GM12878 (cell line): ENCODE data around the gene SMC3. TPM values are rescaled to one million over a fixed set of nuclear protein-coding genes. Genes with fewer than 3 reads are reported as not detected.

Source experiments
- ATAC-seq: fragments of 200-7000 bp; cut with Tn5 transposase; 3 replicates; pipeline ENCODE4 v1.9.1; 2020; ENCODE audit warnings: mild to moderate bottlenecking, moderate library complexity
- BruUV-seq: library from RNA; stranded (reverse); fragments of 400-500 nt; replicated peaks from 2 replicates; lab custom pipeline; 2021; lab: Mats Ljungman, UMichigan
- CTCF ChIA-PET: fragments of 300-600 bp; sonication (Branson Sonifier 250); formaldehyde crosslinking; extraction: SDS; loops from one replicate; lab custom pipeline; 2021; ENCODE audit warnings: inconsistent platforms; lab: Yijun Ruan, JAX
- POLR2A ChIA-PET: fragments of 350-600 bp; formaldehyde crosslinking; extraction: SDS; loops from one replicate; lab custom pipeline; 2021; ENCODE audit warnings: inconsistent platforms; lab: Charles Lee
- RAD21 ChIA-PET: fragments of 300-600 bp; sonication (Branson Sonifier 250); formaldehyde crosslinking; loops from one replicate; lab custom pipeline; 2023; ENCODE audit warnings: antibody characterized with exemption; ENCODE audit not compliant: unreplicated experiment; lab: Charles Lee
- SMC1A ChIA-PET: fragments of 300-600 bp; sonication (Branson Sonifier 250); formaldehyde crosslinking; loops from one replicate; lab custom pipeline; 2023; ENCODE audit not compliant: unreplicated experiment, uncharacterized antibody; lab: Charles Lee
- DNase-seq: peaks from one replicate; pipeline ENCODE4 v3.0.0-alpha.2; 2011; ENCODE audit warnings: low read depth, low spot score
- FAIRE-seq: peaks from 3 replicates; lab custom pipeline; 2011; peaks lifted over from hg19 to GRCh38; lab: Jason Lieb, UNC
- H2AFZ ChIP-seq: 2 replicates; pipeline ENCODE4 v1.6.0; 2011; ENCODE audit warnings: low read depth, low read length, control low read depth; ENCODE audit not compliant: control insufficient read depth
- H3K27ac ChIP-seq: 2 replicates; pipeline ENCODE4 v1.5.1; 2011; ENCODE audit warnings: control low read depth; ENCODE audit not compliant: control insufficient read depth, insufficient read depth
- H3K27me3 ChIP-seq, 2 experiments: replicated peaks in 1 of 2; 2 replicates each; pipeline versions ENCODE4 v1.6.0 to v1.6.1; 2011; ENCODE audit warnings: low read length in 1 of 2; ENCODE audit not compliant: control insufficient read depth in 2 of 2, insufficient read depth in 2 of 2
- H3K36me3 ChIP-seq, 2 experiments: 2 replicates each; pipeline ENCODE4 v1.5.1; 2011; ENCODE audit warnings: low read length in 1 of 2; ENCODE audit not compliant: control insufficient read depth in 2 of 2, insufficient read depth in 2 of 2
- H3K4me1 ChIP-seq: 2 replicates; pipeline ENCODE4 v1.6.1; 2011; ENCODE audit warnings: mild to moderate bottlenecking, low read length, moderate library complexity, mixed read lengths; ENCODE audit not compliant: control insufficient read depth, insufficient read depth
- H3K4me2 ChIP-seq: 2 replicates; pipeline ENCODE4 v1.6.0; 2011; ENCODE audit warnings: control low read depth; ENCODE audit not compliant: control insufficient read depth, insufficient read depth
- H3K4me3 ChIP-seq: fragments of 200-600 bp; sonication (generic); 2 replicates; pipeline ENCODE4 v1.5.1; 2016
- H3K79me2 ChIP-seq: 2 replicates; pipeline ENCODE4 v1.6.0; 2011; ENCODE audit warnings: low read length; ENCODE audit not compliant: control insufficient read depth, insufficient read depth
- H3K9ac ChIP-seq: 2 replicates; pipeline ENCODE4 v1.8.0; 2011; ENCODE audit warnings: low read length, control low read depth, mixed read lengths; ENCODE audit not compliant: control insufficient read depth, insufficient read depth
- H3K9me3 ChIP-seq: replicated peaks from 3 replicates; pipeline ENCODE4 v1.5.1; 2011; ENCODE audit warnings: mild to moderate bottlenecking, low read length; ENCODE audit not compliant: control insufficient read depth, insufficient read depth
- H4K20me1 ChIP-seq: 2 replicates; pipeline ENCODE4 v1.6.0; 2011; ENCODE audit not compliant: control insufficient read depth, insufficient read depth
- CEBPB ChIP-seq, 2 experiments: fragments of 150-350 bp in 1 of 2; IDR thresholded peaks; 2 replicates each; pipeline ENCODE4 v1.6.1; 2012 to 2014; ENCODE audit warnings: low read depth in 2 of 2, low read length in 2 of 2, borderline replicate concordance in 1 of 2, inconsistent platforms in 1 of 2
- EGR1 ChIP-seq, 2 experiments: IDR thresholded peaks; 1 replicate in 1 of 2; 2 replicates in 1 of 2; pipeline ENCODE4 v1.6.1; 2011 to 2012; ENCODE audit warnings: low read depth in 2 of 2, low read length in 2 of 2, borderline replicate concordance in 1 of 2, mild to moderate bottlenecking in 1 of 2, moderate library complexity in 1 of 2
- EP300 ChIP-seq, 2 experiments: fragments of 150-350 bp in 1 of 2; IDR thresholded peaks; 2 replicates each; pipeline ENCODE4 v1.6.1; 2011 to 2012; ENCODE audit warnings: low read depth in 2 of 2, low read length in 2 of 2, borderline replicate concordance in 1 of 2, improper control_type of control experiment in 1 of 2, inconsistent platforms in 1 of 2; ENCODE audit not compliant: control insufficient read depth in 1 of 2
- NR2C1 ChIP-seq: fragments of 450-650 bp; IDR thresholded peaks from 2 replicates; pipeline ENCODE4 v1.6.1; 2017; ENCODE audit warnings: antibody characterized with exemption, mild to moderate bottlenecking, moderate library complexity
- SKIL ChIP-seq: fragments of 450-650 bp; IDR thresholded peaks from 2 replicates; pipeline ENCODE4 v1.6.1; 2017; ENCODE audit warnings: mild to moderate bottlenecking, low read depth, inconsistent platforms; ENCODE audit not compliant: poor library complexity, severe bottlenecking
- SMAD1 ChIP-seq: fragments of 450-650 bp; IDR thresholded peaks from 2 replicates; pipeline ENCODE4 v1.6.1; 2018; ENCODE audit warnings: mild to moderate bottlenecking, low read depth; ENCODE audit not compliant: partially characterized antibody
- SMARCA5 ChIP-seq: fragments of 450-650 bp; IDR thresholded peaks from 2 replicates; pipeline ENCODE4 v1.6.1; 2017; ENCODE audit warnings: mild to moderate bottlenecking
- WRNIP1 ChIP-seq: IDR thresholded peaks from 2 replicates; pipeline ENCODE4 v1.6.1; 2011; ENCODE audit warnings: low read depth, low read length, improper control_type of control experiment, borderline replicate concordance
- ZBED1 ChIP-seq: IDR thresholded peaks from 2 replicates; pipeline ENCODE4 v1.6.1; 2016; ENCODE audit warnings: borderline replicate concordance
- ZNF207 ChIP-seq: fragments of 450-650 bp; IDR thresholded peaks from 2 replicates; pipeline ENCODE4 v1.6.1; 2014; ENCODE audit warnings: antibody characterized with exemption, mild to moderate bottlenecking, borderline replicate concordance
- ZNF274 ChIP-seq: IDR thresholded peaks from one replicate; pipeline ENCODE4 v1.8.0; 2011; ENCODE audit not compliant: insufficient read length, insufficient read depth
- WGBS: methylation state at CpG from one replicate; pipeline ENCODE4 v1.1.6; 2016; ENCODE audit warnings: low lambda C conversion rate; ENCODE audit not compliant: insufficient replicate concordance, insufficient coverage; ENCODE audit errors: missing lambda C conversion rate; 5-methylcytosine and 5-hydroxymethylcytosine counted together
- in situ Hi-C: fragments of 300-500 bp; cut with MboI; formaldehyde crosslinking; loops from 9 replicates; pipeline ENCODE4 v1.14.3; 2018; ENCODE audit warnings: mixed read lengths
- intact Hi-C: fragments of 100-400 bp; cut with micrococcal nuclease; formaldehyde crosslinking; loops from one replicate; pipeline ENCODE4 v1.14.2; 2022; ENCODE audit not compliant: unreplicated experiment
- polyA plus RNA-seq, 11 experiments: library from polyadenylated mRNA; depleted of rRNA in 4 of 11; unstranded in 6 of 11; stranded (reverse) in 5 of 11; fragments of >200 nt; fragmentation: Nextera tagmentation in 4 of 11; fragmentation: Illumina TruSeq in 1 of 11; extraction: Ambion mirVana in 4 of 11; extraction: Trizol in 1 of 11; gene quantifications; 1 replicate in 1 of 11; 2 replicates in 10 of 11; pipeline versions ENCODE4 v1.2.1 to v1.2.3, GENCODE V29; 2011 to 2016; ENCODE audit warnings: inconsistent platforms in 2 of 11, missing spikeins in 2 of 11, low read depth in 1 of 11
- total RNA-seq, 4 experiments: library from RNA; depleted of rRNA in 3 of 4; stranded (reverse); fragments of >200 nt in 3 of 4; fragmentation: Illumina TruSeq in 1 of 4; extraction: Trizol in 1 of 4; gene quantifications; 2 replicates each; pipeline versions ENCODE4 v1.2.1 to v1.2.3, GENCODE V29; 2013 to 2021
- TF ChIP-seq, protein P1 (sequence below): fragments of 450-650 bp; IDR thresholded peaks from 2 replicates; pipeline ENCODE4 v1.6.1; 2017; ENCODE audit warnings: mild to moderate bottlenecking
- TF ChIP-seq, protein P2 (sequence below): fragments of 450-650 bp; IDR thresholded peaks from 2 replicates; pipeline ENCODE4 v1.6.1; 2016; ENCODE audit warnings: mild to moderate bottlenecking
- TF ChIP-seq, protein P3 (sequence below): IDR thresholded peaks from 2 replicates; pipeline ENCODE4 v1.6.1; 2011; ENCODE audit warnings: borderline replicate concordance, low read depth, mild to moderate bottlenecking, moderate library complexity, low read length; ENCODE audit not compliant: insufficient read depth, poor library complexity, severe bottlenecking

The SMC3 gene
- total and polyA plus RNA-seq, 10 of the 15 experiments (the other 5 are each of a cell fraction or from before 2014, with no cell fraction given) = 30.4 to 123 (median 48.3) TPM

DNA sequence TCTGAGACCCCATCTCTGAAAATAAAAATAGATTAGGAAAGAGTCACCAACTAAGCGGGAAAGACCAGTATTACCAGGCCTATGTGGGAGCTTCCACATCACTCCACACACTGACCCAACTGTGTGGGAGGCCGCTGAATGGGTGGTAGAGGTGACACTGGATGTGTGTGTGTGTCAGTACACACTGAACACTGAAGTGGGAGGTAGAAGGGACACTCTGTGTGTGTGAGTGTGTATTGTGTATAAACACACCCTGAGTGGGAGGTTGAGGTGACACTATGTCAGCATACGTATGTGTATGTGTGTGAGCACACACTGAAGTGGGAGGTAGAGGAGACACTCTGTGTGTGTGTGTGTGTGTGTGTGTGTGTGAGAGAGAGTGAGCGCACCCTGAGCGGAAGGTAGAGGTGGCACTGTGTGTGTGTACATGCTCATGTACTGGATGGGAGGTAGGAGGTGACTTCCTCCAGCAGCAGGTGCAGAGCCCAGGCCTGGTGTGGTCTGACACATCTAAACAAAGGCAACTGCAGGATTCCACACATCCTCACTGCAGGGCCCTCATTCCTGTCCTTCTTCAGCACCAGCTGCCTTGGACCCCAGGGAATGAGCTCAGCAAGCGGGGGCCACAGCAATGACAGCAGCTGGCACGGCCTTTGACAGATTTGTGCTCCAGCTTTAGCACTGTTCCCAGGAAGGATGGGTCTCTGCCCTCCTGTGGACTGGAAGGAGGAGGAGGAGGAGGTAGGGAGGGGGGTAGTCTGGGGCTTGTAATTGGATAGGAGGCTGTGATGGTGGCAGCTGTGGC lies 50.1 kb downstream of the SMC3 start:
- no peak overlapping the region for H3K27ac ChIP-seq
- POLR2A ChIA-PET = interaction anchor here (0.6 to 1.5 kb wide), 3 partner anchors 41 to 200 kb away, joined by 3 read pairs; no protein-coding TSS in a partner anchor
- ATAC-seq (no peak), FAIRE-seq (no peak), DNase-seq (no peak)
- in situ Hi-C loops = loop anchor here (25.0 kb wide), 1 partner anchor 1520 kb away; no protein-coding TSS in a partner anchor
- no TSS peak for BruUV-seq
- no peak overlapping the region for H3K4me2 ChIP-seq
- no peaks in the 10 kb centered on the region for H3K36me3 ChIP-seq
- H3K9me3 ChIP-seq = no peaks in the 10 kb centered on the region; the same call in 2 of the 3 replicates
- H3K4me1 ChIP-seq = peaks cover 27% of the 10 kb centered on the region
- RAD21 ChIA-PET = interaction anchor here (1.2 to 1.5 kb wide), 2 partner anchors 55 to 63 kb away, joined by 3 to 4 read pairs; no protein-coding TSS in a partner anchor
- WGBS = 86% methylated on average over 7 of the region's 7 CpGs
- H3K4me3 ChIP-seq = no peak overlapping the region
- no peaks in the 10 kb centered on the region for H4K20me1 ChIP-seq
- no peak overlapping the region for H2AFZ ChIP-seq
- no peak overlapping the region for H3K9ac ChIP-seq
- no peaks in the 10 kb centered on the region for H3K27me3 ChIP-seq
- intact Hi-C loops = loop anchor here (10.0 kb wide), 1 partner anchor 397 kb away; no protein-coding TSS in a partner anchor
- SMC1A ChIA-PET = interaction anchor here (0.6 to 2.4 kb wide), 10 partner anchors 7 to 529 kb away, joined by 3 to 11 read pairs (median 3); no protein-coding TSS in a partner anchor
- CTCF ChIA-PET = interaction anchor here (0.9 to 8.0 kb wide), 5 partner anchors 13 to 66 kb away, joined by 3 to 141 read pairs (median 5); no protein-coding TSS in a partner anchor
- H3K79me2 ChIP-seq = no peaks in the 10 kb centered on the region
- TF ChIP-seq EGR1 (IDR thresholded peaks at IDR 0.05; ENCODE audit: borderline replicate concordance in 1 of 2, low read depth in 2 of 2, low read length in 2 of 2) (no peak), EP300 (IDR thresholded peaks at IDR 0.05; ENCODE audit: borderline replicate concordance in 1 of 2, control insufficient read depth in 1 of 2, low read depth in 2 of 2, low read length in 2 of 2) (no peak), CEBPB (IDR thresholded peaks at IDR 0.05; ENCODE audit: borderline replicate concordance in 1 of 2, low read depth in 2 of 2, low read length in 2 of 2) (no peak), SMAD1 (no peak), NR2C1 (no peak), SMARCA5 (no peak), ZNF274 (no peak), WRNIP1 (no peak), ZBED1 (no peak), SKIL (no peak), ZNF207 (no peak)
- TF ChIP-seq, protein P1, sequence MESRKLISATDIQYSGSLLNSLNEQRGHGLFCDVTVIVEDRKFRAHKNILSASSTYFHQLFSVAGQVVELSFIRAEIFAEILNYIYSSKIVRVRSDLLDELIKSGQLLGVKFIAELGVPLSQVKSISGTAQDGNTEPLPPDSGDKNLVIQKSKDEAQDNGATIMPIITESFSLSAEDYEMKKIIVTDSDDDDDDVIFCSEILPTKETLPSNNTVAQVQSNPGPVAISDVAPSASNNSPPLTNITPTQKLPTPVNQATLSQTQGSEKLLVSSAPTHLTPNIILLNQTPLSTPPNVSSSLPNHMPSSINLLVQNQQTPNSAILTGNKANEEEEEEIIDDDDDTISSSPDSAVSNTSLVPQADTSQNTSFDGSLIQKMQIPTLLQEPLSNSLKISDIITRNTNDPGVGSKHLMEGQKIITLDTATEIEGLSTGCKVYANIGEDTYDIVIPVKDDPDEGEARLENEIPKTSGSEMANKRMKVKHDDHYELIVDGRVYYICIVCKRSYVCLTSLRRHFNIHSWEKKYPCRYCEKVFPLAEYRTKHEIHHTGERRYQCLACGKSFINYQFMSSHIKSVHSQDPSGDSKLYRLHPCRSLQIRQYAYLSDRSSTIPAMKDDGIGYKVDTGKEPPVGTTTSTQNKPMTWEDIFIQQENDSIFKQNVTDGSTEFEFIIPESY = peak; percentile 46; the same call in 1 of the 2 replicates
- TF ChIP-seq, protein P2, sequence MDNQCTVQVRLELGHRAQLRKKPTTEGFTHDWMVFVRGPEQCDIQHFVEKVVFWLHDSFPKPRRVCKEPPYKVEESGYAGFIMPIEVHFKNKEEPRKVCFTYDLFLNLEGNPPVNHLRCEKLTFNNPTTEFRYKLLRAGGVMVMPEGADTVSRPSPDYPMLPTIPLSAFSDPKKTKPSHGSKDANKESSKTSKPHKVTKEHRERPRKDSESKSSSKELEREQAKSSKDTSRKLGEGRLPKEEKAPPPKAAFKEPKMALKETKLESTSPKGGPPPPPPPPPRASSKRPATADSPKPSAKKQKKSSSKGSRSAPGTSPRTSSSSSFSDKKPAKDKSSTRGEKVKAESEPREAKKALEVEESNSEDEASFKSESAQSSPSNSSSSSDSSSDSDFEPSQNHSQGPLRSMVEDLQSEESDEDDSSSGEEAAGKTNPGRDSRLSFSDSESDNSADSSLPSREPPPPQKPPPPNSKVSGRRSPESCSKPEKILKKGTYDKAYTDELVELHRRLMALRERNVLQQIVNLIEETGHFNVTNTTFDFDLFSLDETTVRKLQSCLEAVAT = peak; percentile 47; the same call in 1 of the 2 replicates
- TF ChIP-seq, protein P3, sequence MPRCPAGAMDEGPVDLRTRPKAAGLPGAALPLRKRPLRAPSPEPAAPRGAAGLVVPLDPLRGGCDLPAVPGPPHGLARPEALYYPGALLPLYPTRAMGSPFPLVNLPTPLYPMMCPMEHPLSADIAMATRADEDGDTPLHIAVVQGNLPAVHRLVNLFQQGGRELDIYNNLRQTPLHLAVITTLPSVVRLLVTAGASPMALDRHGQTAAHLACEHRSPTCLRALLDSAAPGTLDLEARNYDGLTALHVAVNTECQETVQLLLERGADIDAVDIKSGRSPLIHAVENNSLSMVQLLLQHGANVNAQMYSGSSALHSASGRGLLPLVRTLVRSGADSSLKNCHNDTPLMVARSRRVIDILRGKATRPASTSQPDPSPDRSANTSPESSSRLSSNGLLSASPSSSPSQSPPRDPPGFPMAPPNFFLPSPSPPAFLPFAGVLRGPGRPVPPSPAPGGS = peak; percentile 21
